Stimulated activated CD8-positive, alpha-beta memory T cell treated with anti-CD3 and anti-CD28 coated beads, Interleukin-4, amount 100 ng/mL, for 24 hours (primary cell): ENCODE measurements around the gene DYRK3.
"Not testable (repeated sequence)": the region's sequence is repeated elsewhere in the genome, so short reads cannot be mapped to it uniquely, and the experiment has no call there.

ENCODE experiments used
- DNase-seq: peaks from one replicate; pipeline ENCODE4 v3.0.0-alpha.2; 2020; ENCODE audit warnings: low read depth

The DYRK3 gene

GRCh38 chr1:206631085-206631509 lies 4.2 kb upstream of the DYRK3 start:
- DNase-seq, result no peak

- no peak for DNase-seq
These were observed 1.6 kb upstream of the DYRK3 start for GRCh38 chr1:206633708-206634121.

GRCh38 chr1:206634365-206635079 lies 814 bp upstream of the DYRK3 start:
- peak; percentile 66 for DNase-seq

GRCh38 chr1:206635978-206636345 lies 626 bp downstream of the DYRK3 start:
- DNase-seq, result no peak

GRCh38 chr1:206636671-206637070 lies 1.3 kb downstream of the DYRK3 start:
- no peak for DNase-seq

GRCh38 chr1:206637605-206638004 lies 2.3 kb downstream of the DYRK3 start:
- DNase-seq, result no peak

GRCh38 chr1:206642074-206642473 lies 6.7 kb downstream of the DYRK3 start:
- not testable (repeated sequence) for DNase-seq

- DNase-seq, result no peak
These were observed 7.9 kb downstream of the DYRK3 start for GRCh38 chr1:206643118-206643698.

GRCh38 chr1:206646504-206646903 lies 11.2 kb downstream of the DYRK3 start:
- DNase-seq, result no peak

- DNase-seq, result no peak
These were observed 11.9 kb downstream of the DYRK3 start for GRCh38 chr1:206647224-206647623.

GRCh38 chr1:206649261-206649921 lies 14.1 kb downstream of the DYRK3 start:
- DNase-seq, result no peak

GRCh38 chr1:206651014-206651413 lies 15.7 kb downstream of the DYRK3 start:
- DNase-seq, result no peak

GRCh38 chr1:206651958-206652890 lies 16.9 kb downstream of the DYRK3 start:
- no peak for DNase-seq

GRCh38 chr1:206653715-206654459 lies 18.6 kb downstream of the DYRK3 start:
- no peak for DNase-seq

GRCh38 chr1:206654828-206655227 lies 19.5 kb downstream of the DYRK3 start:
- DNase-seq, result no peak

- DNase-seq, result no peak
These were observed 20.1 kb downstream of the DYRK3 start for GRCh38 chr1:206655471-206655882.

- no peak for DNase-seq
These were observed 21.6 kb downstream of the DYRK3 start for GRCh38 chr1:206656936-206657335.

GRCh38 chr1:206657751-206658150 lies 22.4 kb downstream of the DYRK3 start:
- DNase-seq, result no peak

- no peak for DNase-seq
These were observed 23.1 kb downstream of the DYRK3 start for GRCh38 chr1:206658264-206658980.

- no peak for DNase-seq
These were observed 23.6 kb downstream of the DYRK3 start for GRCh38 chr1:206658981-206659273.

GRCh38 chr1:206660136-206660535 lies 24.8 kb downstream of the DYRK3 start:
- DNase-seq, result no peak
